Activated CD8-positive, alpha-beta memory T cell treated with anti-CD3 and anti-CD28 coated beads, Interleukin-2, amount 50 U/mL, for 1 hour (primary cell): ENCODE measurements around the gene FAM149B1.

Experiments
- DNase-seq: peaks from one replicate; pipeline ENCODE4 v3.0.0-alpha.2; 2020; ENCODE audit errors: extremely low read depth

The FAM149B1 gene

DNA sequence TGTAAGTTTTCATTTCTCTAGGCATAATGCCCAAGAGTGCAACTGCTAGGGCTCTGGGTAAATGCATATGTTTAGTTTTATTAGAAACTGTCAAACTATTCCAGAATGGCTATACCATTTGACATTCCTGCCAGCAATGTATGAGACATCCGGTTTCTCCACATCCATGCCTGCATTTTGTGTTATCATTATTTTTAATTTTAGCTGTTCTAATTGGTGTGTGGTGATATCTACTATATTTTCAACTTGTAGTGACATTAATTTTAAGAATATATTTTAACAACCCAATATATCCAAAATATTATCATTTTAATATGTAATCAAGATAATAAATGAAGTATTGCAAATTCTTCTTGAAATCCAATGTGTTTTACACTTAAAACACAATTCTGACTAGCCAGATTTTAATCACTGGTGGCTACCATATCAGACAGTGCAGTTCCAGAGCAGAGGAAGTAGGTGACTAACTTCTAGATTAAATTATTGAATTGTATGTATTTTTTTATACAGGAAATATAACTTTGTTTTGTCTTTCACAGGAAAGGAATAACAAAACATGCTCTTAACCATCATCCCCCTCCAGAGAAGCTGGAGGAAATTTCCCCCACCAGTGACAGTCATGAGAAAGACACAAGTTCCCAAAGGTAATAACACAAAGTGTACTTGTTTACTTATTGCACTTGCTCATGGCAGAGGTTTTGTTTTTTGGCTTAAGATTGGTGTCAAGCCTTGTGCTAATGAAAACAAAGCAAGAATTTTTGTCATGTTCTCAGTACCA is 6.4 kb downstream of the FAM149B1 start:
- no peak for DNase-seq

DNA sequence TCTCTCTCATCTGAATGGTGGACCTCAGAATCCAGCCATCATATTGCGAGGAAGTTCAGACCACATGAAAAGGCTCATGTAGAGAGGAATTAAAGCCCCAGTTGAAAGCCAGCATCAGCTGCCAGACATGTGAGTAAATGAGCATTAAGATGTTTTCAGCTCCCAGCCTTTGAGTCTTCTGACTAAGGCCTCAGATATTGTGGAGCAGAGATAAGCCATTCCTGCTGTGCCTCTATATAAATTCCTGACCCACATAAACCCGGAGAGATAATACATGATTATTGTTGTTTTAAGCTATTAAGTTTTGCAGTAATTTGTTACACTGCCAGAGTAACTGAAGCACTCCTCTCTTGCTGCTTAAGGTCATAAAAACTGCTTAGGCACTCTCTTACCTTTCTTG is 14.6 kb downstream of the FAM149B1 start:
- no peak for DNase-seq

DNA sequence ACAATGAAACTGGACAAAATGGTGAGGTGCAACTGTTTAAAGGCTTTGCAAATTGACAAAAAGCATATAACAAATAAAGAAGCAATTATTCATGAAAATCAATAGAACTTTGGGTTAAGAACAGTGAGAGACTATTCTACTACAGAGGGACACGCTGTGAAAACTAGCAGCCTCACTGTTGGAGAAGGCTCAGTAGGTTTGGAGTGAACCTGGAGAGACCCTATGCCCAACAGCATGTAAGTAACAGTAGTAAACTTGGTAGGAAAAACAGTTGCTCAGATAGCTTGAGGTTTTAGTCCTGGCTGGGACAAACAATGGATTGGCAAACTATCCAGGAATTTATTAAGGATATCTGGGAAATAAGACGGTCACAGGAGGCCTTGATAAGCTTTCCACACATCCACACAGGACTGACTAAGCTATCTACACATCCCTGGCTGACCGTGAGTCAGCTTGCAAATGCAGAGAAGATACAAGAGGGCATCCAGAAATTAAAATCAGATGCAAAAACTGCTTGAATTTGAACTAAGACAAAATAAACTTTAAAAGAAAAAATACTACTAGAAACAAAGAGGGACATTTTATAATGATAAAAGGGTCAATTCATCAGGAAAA is 15.9 kb downstream of the FAM149B1 start:
- DNase-seq, result no peak

DNA sequence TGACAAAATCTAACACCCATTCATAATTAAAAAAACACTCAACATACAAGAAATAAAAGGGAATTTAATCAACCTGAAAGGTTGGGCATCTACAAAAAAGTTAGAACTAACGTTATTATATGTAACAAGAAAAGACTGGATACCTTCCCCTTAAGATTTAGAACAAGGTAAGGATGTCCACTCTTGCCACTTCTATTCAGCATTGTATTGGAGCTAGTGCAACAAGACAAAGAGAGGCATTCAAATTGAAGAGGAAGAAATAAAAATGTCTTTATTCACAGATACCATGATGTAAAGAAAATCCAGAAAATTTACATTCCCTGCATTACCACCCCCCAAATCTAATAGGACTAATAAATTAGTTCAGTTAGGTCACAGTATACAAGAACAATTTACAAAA is 18.3 kb downstream of the FAM149B1 start:
- DNase-seq, result no peak

DNA sequence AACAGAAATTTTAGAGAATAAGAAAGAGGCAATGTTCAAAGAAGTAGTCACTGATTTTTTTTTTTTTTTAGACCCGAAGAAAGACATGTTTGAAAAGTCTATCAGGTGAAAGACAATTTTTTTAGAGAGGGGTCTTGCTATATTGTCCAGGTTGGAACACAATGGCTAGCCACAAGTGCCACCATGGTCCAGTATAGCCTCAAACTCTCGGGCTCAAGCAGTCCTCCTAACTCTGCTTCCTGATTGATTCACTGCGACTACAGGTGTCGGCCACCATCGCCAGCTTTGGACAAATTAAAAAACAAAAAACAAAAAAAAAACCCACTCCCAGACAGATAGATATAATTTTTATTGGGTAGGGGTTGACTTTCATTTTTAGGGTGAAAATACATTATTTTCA is 22.3 kb downstream of the FAM149B1 start:
- DNase-seq, result no peak

DNA sequence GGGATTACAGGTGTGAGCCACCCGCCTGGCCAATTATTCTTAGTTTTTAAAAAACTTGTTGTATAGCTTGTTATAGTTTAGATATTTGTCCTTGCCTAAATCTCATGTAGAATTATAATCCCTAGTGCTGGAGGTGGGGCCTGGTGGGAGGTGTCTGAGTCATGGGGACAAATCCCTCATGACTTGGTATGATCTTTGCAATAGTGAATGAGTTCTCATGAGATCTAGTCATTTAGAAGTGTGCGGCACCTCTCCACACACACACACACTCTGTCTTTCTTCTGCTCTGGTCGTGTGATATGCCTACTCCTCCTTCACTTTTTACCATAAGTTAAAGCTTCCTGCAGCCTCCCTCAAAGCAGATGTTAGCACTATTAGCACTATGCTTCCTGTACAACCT is 37.2 kb downstream of the FAM149B1 start:
- no peak for DNase-seq

DNA sequence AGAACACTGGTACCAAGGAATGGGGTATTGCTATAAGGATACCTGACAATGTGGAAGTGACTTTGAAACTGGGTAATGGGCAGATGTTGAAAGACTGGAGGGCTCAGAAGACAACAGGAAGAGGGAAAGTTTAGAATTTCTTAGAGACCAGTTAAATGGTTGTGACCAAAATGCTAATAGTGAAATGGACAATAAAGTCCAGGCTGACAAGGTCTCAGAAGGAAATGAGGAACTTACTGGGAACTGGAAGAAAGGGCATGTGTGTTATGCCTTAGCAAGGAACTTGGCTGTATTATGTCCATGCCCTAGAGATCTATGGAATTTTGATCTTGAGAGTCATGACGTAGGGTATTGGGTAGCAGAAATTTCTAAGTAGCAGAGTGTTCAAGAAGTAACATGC is 38.0 kb downstream of the FAM149B1 start:
- no peak for DNase-seq

DNA sequence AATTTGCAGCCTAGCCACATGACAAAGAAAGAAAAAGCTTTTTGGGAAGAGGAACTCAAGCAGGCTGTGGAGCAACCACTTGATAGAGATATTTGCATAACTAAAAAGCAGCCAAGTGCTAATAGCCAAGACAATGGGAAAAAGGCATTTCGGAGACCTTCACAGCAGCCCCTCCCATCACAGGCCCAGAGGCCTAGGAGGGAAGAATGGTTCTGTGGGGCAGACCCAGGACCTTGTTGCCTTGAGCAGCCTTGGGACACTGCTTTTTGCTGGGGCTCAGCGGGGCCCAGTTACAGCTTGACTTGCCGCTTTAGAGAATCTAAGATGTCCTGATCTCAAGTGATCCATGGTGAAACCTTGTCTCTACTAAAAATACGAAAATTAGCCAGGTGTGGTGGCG is 38.5 kb downstream of the FAM149B1 start:
- no peak for DNase-seq

DNA sequence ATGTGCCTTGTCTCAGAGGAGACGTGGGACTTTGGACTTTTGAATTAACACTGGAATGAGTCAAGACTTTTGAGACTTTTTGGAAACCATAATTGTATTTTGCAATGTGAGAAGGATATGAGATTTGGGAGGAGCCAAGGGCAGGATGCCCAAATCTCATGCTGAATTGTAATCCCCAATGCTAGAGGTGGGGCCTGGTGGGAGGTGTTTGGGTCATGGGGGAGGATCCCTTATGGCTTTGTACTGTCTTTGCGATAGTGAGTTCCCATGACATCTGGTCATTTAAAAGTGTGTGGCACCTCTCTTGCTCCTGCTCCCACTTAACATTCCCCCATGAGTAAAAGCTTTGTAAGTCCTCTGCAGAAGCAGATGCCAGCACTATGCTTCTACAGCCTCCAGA is 40.0 kb downstream of the FAM149B1 start:
- no peak for DNase-seq

DNA sequence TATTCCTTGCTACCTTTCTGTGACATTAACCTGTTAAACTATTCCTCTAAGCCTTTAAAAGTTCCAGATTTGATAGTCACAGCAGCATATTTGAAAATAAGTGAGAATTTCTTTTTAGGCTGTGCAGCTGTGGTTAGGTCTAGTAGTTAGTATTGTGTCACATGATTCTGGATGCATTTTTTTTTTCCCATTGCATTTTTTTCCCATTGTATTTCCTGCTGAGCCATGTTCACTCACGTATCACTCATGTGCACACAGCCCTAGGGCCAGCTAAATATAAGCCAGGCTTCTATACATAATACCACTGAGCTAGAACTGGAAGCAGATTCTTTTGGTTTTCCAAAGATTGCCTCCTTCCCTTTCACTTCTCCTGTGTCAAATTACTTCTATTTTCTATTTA is 41.8 kb downstream of the FAM149B1 start:
- no peak for DNase-seq

DNA sequence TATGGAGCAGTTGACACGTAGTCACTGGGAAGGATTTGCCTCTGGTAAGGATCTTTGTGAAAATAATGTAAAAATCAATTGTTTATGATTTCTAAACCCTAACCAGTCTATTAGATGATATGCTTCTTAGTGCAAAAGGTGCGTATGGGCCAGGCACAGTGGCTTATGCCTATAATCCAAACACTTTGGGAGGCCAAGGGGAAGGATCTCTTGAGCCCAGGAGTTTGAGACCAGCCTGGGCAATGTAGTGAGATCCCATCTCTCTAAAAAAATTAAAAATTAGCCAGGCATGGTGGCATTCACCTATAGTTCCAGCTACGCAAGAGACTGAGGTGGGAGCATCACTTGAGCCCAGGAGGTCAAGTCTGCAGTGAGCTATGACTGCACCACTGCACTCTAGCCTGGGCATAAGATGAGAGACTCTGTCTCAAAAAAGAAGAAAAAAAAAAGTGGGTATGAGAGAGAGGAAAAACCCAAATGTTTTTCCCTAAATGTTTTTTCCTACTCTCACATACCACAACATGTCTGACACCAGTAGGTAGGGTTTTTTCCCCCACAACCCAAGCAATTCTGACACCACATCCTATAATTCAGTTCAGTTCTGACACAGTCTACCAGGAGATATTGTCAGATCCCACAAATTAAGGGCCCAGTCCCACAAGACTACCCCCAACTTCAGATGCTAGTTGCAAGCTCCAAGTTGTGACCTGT is 42.6 kb downstream of the FAM149B1 start:
- DNase-seq, result no peak

DNA sequence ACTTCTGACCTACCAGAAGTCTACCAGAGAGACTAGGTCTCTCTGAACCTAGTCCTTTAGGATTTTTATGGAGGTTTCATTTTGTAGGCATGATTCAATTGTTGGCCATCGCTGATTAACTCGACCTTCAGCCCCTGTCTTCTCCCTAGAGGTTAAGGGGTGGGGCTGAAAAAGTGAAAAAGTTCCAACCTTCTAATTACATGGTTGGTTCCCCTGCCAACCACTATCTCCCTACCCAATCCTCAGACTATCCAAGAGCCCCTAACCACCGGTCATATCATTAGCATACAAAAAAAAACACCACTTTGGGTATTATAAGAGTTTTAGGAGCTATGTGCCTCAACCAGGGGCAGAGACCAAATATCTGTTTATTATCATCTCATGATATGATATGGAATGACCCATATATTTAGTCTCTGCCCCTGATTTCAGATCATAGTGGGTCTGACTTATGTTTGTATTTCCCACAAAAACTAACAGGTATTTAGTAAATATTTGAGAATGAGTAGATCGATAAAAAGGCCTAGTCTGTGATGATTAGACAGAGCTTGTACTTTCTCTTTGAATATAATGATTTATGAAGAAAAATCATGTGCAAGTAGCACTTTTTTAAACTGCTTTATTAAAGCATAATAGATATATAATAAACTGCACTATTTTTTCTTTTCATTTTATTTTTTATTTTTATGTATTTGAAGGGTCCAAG is 43.3 kb downstream of the FAM149B1 start:
- no peak for DNase-seq

DNA sequence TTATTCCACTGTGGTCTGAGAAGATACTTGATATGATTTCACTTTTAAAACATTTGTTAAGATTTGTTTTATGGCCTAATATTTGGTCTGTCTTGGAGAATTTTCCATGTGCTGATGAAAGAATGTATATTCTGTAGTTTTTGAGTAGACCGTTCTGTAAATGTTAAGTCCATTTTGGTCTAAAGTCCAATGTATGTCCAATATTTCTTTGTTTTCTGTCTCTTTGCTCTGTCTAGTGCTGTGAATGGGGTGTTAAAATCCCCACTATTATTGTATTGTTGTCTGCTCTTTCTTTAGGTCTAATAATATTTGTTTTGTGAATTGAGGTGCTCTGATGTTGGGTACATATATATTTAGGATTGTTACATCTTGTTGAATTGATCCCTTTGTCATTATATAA is 47.8 kb downstream of the FAM149B1 start:
- DNase-seq, result no peak

DNA sequence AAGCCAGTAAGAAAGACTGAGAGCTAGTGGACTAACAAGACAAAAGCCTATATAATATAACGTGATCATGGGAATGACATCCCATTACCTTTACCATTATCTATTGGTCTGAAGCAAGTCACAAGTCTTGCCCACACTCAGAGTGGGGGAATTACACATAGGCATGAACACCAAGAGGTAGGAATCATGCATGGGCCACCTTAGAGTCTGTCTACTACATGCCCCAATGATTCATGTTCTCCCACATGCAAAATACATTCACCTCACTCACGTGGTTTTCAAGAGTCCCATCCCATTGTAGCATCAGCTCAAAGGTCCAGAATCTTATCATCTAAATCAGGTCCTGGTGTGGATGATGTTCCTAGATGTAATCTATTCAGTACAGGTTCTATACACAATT is 49.7 kb downstream of the FAM149B1 start:
- DNase-seq, result no peak

DNA sequence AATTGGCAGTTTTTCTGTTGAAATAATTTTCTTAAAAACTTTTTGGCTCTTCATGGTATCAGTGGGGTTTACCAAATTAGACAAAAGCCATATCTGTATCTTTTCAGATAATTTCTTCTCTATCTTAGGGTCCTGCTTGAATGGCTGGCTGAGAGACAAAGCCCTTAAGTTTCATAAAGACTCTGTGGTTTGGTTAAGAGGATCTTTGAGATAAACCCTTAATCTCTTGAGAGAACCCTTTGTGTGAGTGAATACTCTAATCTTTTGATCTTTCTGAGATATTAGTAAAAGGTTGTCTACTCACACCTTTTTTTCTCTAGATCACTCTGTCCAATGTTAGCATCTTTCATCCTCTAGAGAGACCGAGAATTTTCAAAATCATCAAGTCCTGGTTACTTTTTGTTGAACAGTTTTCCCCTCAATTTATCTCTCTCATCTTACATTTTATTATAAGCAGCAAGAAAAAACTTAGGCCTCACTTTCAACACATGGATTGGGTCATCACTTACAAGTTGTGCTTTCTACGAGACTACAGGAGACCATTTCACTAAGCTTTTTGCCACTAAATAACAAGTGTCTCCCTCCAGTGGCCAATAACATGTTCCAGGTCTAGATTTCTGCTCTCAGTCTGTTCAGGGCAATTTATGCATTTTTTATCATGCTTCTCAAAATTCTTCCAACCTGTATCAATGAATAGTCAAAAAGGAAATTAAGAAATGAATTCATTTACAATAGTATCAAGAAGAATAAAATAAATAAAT is 50.7 kb downstream of the FAM149B1 start:
- DNase-seq, result no peak

DNA sequence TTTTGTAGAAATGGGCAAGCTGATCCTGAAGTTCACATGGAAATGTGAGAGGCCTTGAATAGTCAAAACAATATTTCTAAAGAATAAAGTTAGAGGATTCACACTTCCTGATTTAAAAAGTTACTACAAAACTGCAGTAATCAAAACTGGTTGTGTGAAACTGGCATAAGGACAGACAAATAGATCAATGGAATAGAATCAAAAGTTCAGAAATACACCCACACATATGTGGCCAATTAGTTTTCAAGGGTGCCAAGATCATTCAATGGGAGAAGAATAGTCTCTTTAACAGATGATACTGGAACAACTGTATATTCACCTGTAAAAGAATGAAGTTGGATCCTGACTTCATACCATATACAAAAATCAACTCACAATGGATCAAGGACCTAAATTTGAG is 51.5 kb downstream of the FAM149B1 start:
- no peak for DNase-seq

DNA sequence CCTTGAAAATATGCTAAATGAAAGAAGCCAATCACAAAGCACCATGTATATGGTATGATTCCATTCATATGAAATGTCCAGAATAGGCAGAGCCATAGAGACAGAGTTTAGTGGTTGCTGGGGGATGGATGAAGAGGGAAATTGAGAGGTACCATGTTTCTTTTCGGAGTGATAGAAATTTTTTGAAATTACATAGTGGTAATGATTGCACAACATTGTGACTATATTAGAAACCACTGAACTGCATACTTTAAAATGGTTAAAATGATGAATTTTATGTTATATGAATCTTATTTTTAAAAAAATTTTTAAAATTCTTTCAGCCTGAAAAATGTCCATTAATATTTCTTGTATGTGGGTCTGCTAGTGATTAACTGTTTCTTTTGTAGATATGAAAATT is 53.1 kb downstream of the FAM149B1 start:
- DNase-seq, result no peak

DNA sequence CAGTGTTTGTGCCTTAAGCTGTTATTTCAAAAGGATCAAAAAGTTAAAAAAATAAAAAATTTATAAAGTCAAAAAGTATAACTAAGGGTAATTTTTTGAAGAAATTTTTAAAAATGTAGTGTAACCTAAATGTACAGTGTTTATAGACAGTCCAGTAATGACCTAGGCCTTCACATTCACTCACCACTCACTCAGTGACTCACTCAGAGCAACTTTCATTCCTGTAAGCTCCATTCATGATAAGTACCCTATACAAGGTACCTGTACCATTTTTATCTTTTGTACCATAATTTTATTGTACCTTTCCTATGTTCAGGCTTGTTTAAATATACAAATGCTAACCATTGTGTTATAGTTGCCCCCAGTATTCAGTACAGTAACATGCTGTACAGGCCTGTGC is 57.6 kb downstream of the FAM149B1 start:
- no peak for DNase-seq

DNA sequence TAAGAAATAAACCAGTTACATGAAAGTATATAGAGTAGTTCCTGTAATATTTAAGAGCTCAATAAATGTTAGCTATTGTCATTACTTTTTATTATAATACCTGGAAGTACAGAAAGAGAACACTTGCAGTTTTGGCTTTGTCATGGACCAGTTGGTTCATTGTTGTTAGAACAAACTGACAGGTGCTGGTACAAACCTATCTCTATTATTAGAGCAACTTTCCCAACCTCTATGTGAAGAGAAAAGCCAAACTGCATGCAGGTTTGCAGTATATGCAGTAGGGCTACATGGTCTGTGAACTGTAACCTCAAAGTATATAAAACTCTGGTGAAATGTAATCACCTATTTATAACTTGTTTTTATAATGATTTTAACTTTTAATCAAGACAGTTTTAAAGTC is 58.7 kb downstream of the FAM149B1 start:
- DNase-seq, result no peak

DNA sequence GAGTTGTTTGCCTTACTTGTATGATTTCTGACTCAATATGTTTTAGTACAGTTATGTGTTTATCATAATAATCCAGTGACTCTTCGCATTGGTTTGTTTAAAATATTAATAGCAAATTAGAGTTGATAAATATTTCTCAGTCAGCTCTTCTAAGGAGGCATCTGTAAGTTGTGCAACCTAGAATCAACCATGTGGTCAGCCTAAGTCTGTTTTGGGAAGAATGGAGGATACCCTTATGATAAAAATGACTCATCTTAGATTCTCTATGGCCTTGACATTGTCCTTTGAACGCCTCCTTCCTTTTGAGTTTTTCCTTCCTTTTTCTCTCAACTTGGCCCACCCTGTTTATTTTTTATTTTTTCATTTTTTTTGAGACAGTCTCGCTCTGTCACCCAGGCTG is 60.3 kb downstream of the FAM149B1 start:
- no peak for DNase-seq

DNA sequence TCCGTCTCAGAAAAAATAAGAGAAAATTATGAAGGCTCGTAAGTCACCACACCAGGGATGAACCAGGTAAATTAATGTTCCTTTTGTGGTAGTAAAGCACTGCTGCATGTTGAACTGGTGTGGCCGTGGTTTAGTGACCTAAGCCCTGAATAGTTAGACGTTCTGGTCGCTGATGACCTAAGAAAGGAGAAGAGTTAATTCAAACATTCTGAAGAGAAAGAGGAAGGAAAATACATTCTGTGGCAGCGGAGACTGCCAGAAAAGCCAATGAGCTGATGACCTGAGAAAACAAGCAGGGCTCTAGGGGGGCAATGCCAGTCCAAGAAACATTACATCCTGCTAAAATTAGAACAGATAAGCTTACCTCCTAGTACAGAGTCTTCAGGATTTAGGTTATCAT is 61.6 kb downstream of the FAM149B1 start:
- DNase-seq, result no peak

DNA sequence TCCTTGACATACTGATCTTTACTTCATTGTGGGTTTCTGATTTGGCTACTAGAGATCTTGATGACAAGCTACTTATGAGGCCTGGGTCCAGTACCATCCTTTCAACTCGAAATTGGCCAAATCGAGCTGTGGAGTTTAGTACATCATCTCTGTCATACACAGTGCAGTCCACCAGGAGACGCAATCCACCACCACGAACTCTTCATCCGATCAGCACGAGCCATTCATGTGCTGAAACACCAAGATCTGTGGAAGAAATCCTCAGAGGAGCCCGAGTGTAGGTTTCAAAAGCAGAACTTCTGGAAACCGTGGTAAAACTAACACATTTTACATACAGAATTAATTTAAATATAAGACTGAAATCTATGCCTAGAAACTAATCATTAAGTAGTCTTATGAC is 65.0 kb downstream of the FAM149B1 start:
- no peak for DNase-seq
